ENCODE measurements around the gene CD14.

- TF ChIP-seq CTCF (IDR thresholded peaks at IDR 0.05) (no peak), POLR2A (IDR thresholded peaks at IDR 0.05) (no peak)
Measured at GRCh38 chr5:140622301-140622700, 10.7 kb downstream of the CD14 start.
